ENCODE data around the gene POGLUT2. TPM values are rescaled to one million over a fixed set of nuclear protein-coding genes. Genes with fewer than 3 reads are reported as not detected.

Gene POGLUT2
- total RNA-seq, 1 donor from 2014 or later = 15.2 TPM

GRCh38 chr13:102807699-102808098 lies 8.9 kb upstream of the POGLUT2 start:
- TF ChIP-seq CTCF (IDR thresholded peaks at IDR 0.05; ENCODE audit: unreplicated experiment) = no peak
- no peak for DNase-seq (ENCODE audit: low spot score)
- H3K4me3 Mint-ChIP-seq (ENCODE audit: unreplicated experiment) = no peak overlapping the region
- no peaks in the 10 kb centered on the region for H3K4me1 Mint-ChIP-seq (ENCODE audit: unreplicated experiment)
- no peaks in the 10 kb centered on the region for H3K9me3 Mint-ChIP-seq (ENCODE audit: unreplicated experiment)
- no peak overlapping the region for H3K27ac Mint-ChIP-seq (ENCODE audit: unreplicated experiment)
- peaks cover 2% of the 10 kb centered on the region for H3K27me3 Mint-ChIP-seq (ENCODE audit: unreplicated experiment)
- peaks cover 9% of the 10 kb centered on the region for H3K36me3 Mint-ChIP-seq (ENCODE audit: low read depth, unreplicated experiment)

DNA sequence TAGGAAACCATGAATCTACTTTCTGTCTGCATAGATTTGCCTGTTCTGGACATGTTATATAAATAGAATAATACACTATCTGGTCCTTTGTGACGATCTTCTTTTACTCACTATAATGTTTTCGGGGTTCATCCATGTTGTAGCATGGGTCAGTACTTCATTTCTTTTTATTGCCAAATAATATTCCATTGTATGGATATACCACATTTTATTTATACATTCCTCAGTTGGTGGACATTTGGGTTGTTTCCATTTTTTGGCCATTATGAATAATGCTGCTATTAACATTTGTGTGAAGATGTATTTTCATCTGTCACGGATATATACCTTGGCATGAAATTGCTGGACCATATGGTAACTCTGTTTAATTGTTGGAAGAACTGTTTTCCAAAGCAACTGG lies 6.9 kb upstream of the POGLUT2 start:
- Mint-ChIP-seq H3K9me3 (ENCODE audit: unreplicated experiment) (no peaks in the 10 kb centered on the region), H3K36me3 (ENCODE audit: low read depth, unreplicated experiment) (no peaks in the 10 kb centered on the region), H3K4me1 (ENCODE audit: unreplicated experiment) (no peaks in the 10 kb centered on the region), H3K27ac (ENCODE audit: unreplicated experiment) (no peak overlapping the region), H3K4me3 (ENCODE audit: unreplicated experiment) (no peak overlapping the region), H3K27me3 (ENCODE audit: unreplicated experiment) (peaks cover 8% of the 10 kb centered on the region)
- TF ChIP-seq CTCF (IDR thresholded peaks at IDR 0.05; ENCODE audit: unreplicated experiment) = no peak
- no peak for DNase-seq (ENCODE audit: low spot score)

- H3K27me3 Mint-ChIP-seq (ENCODE audit: unreplicated experiment) = peaks cover 9% of the 10 kb centered on the region
- no peak overlapping the region for H3K27ac Mint-ChIP-seq (ENCODE audit: unreplicated experiment)
- no peaks in the 10 kb centered on the region for H3K4me1 Mint-ChIP-seq (ENCODE audit: unreplicated experiment)
- no peaks in the 10 kb centered on the region for H3K9me3 Mint-ChIP-seq (ENCODE audit: unreplicated experiment)
- TF ChIP-seq CTCF (IDR thresholded peaks at IDR 0.05; ENCODE audit: unreplicated experiment) = peak; percentile 79
- DNase-seq (ENCODE audit: low spot score) = peak; percentile 91
- peak overlapping the region; percentile 89 for H3K4me3 Mint-ChIP-seq (ENCODE audit: unreplicated experiment)
- no peaks in the 10 kb centered on the region for H3K36me3 Mint-ChIP-seq (ENCODE audit: low read depth, unreplicated experiment)
These were observed 1.6 kb upstream of the POGLUT2 start for GRCh38 chr13:102800145-102801041.

DNA sequence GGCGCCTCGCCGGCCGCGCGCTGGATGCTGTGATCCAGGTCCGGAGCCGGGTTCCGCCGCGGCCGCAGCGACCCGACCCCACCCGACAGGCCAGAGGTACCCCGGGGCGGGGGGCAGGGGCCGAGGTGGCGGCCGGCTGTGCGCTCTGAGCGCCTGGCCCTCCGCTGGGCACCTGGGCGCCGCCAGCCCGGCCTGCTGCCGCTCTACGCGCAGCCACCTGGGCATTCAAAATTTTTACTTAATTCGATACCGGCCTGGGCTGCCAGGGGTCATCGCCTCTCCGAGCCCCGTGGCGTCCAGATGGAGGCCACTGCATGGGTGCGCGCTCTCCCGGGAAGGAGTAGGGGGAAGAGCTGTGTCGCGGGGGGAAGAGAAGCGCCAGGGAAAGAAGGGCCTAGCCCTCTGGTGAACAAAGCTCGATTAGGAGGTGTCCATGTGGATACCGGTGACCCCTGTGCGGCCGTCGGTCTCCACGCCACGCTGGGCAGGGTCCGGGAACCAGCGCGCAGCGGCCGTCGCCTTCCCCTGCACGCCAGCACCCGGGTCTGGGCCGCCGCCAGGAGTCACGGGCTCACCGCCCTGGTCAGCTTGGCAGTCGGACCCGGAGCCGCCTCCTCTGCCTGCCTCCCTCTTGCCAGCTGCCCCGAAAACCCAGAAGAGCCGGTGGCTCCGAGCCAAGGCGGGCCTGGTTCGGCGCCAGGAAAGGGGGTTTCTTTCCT lies 809 bp upstream of the POGLUT2 start:
- TF ChIP-seq CTCF (IDR thresholded peaks at IDR 0.05; ENCODE audit: unreplicated experiment) = no peak
- Mint-ChIP-seq H3K36me3 (ENCODE audit: low read depth, unreplicated experiment) (no peaks in the 10 kb centered on the region), H3K27me3 (ENCODE audit: unreplicated experiment) (peaks cover 9% of the 10 kb centered on the region), H3K27ac (ENCODE audit: unreplicated experiment) (no peak overlapping the region), H3K9me3 (ENCODE audit: unreplicated experiment) (no peaks in the 10 kb centered on the region), H3K4me3 (ENCODE audit: unreplicated experiment) (peak overlapping the region; percentile 97), H3K4me1 (ENCODE audit: unreplicated experiment) (no peaks in the 10 kb centered on the region)
- peak; percentile 48 for DNase-seq (ENCODE audit: low spot score)
